NCI-H460 (cell line): ENCODE results near the gene ACSL1. TPM values are rescaled to one million over a fixed set of nuclear protein-coding genes. Genes with fewer than 3 reads are reported as not detected.
"Not testable (repeated sequence)": the region's sequence is repeated elsewhere in the genome, so short reads cannot be mapped to it uniquely, and the experiment has no call there.

Experiments used
- DNase-seq: peaks from one replicate; pipeline ENCODE4 v3.0.0-alpha.2; 2016; ENCODE audit warnings: low read depth; ENCODE audit errors: extremely low read depth
- total RNA-seq: library from RNA; depleted of rRNA; stranded (reverse); fragments of >200 nt; shearing (Covaris generic); gene quantifications from 2 replicates; pipeline ENCODE4 v1.2.3, GENCODE V29; 2014

ACSL1 gene
- total RNA-seq, 1 experiment from 2014 or later = 28.9 TPM

GRCh38 chr4:184793735-184794355, 31.9 kb downstream of the ACSL1 start:
- no peak for DNase-seq

DNA sequence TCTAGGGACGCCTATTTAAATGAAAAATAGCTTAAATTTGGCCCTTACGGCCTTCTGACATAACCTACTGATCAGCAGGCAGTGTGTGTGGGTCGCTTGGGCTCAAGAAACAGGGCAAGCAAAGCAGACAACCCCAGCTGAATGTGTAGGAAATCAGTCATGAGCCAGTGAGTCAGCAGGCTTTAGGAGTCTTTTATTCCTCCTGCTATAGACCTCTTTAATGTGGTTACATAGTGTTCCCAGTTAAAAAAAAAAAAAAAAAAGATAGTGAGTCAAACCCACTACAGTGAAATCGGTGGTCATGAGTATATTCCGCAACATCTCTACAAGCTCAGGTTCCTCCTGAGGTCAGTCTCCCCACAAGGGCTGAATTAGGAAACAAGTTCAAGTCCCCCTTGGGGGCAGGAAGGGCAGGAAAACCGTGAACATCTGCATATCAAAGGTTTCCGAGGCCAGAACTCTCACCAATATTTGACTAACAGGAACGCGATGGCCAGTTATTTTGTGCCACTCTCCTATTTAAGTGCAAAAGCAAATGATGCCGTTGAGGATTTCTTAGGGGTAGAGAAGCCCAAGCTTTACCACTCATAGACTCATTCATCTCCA, 32.7 kb downstream of the ACSL1 start:
- DNase-seq = no peak

DNA sequence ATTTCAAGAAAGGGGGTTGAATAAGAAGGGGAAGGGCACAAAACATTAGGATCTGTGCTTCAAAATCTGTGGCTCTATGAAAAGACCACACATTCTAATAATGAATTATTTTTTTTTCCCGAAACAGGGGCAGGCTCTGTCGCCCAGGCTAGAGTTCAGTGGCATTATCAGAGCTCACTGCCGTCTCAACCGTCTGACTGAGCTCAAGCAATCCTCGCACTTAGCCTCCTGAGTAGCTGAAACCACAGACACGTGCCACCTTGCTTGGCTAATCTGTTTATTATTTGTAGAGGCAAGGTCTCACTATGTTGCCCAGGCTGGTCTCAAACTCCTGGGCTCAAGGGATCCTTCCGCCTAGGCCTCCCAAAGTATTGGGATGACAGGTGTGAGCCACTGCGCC, 33.4 kb downstream of the ACSL1 start:
- no peak for DNase-seq

- DNase-seq = no peak
Measured at GRCh38 chr4:184790826-184791225, 34.9 kb downstream of the ACSL1 start.

DNA sequence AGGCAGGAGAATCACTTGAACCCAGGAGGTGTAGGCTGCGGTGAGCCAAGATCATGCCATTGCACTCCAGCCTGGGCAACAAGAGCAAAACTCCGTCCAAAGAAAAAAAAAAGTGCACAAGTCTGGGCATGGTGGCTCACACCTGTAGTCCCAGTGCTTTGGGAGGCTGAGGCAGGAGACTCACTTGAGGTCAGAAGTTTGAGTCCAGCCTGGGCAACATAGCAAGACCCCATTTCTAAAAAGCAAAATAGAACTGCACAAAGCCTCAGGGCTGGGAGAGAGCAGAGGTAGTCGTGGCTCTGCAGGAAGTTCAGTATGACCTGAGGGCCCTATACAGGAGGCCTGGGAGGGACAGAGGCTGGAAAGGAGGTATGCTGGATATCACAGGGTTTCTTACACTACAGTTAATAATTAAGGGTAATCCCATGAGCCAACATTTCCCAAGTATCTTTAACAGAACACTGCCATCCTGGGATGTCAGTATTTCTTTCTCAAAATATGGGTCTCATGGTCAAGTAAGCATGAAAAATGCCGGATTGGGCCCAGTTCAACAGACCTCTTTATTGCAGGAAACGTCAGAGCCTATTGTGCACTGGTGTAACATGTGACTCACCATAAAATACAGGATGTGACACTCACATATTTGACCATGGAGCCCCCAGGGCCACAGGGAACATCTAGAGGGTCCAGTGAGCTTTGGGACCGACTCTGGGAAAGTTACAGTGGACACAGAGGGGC, 37.8 kb downstream of the ACSL1 start:
- DNase-seq = no peak

DNA sequence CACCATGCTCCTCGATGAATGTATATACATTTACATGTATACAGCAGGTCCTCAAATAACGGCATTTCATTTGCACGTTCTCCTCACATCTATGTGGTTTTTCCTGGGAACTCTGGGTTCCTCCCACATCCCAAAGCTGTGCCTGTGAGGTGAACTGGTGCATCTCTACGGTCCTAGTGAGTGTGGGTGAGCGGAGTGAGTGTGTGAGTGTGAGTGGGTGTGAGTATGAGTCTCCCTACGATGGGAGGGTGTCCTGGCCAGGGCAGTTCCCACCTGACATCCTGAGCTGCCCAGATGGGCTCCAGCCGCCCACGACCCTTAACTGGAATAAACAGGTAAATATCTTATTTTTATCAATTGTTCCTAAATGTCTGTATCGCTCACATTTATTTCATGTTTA, 40.0 kb downstream of the ACSL1 start:
- DNase-seq = no peak

DNA sequence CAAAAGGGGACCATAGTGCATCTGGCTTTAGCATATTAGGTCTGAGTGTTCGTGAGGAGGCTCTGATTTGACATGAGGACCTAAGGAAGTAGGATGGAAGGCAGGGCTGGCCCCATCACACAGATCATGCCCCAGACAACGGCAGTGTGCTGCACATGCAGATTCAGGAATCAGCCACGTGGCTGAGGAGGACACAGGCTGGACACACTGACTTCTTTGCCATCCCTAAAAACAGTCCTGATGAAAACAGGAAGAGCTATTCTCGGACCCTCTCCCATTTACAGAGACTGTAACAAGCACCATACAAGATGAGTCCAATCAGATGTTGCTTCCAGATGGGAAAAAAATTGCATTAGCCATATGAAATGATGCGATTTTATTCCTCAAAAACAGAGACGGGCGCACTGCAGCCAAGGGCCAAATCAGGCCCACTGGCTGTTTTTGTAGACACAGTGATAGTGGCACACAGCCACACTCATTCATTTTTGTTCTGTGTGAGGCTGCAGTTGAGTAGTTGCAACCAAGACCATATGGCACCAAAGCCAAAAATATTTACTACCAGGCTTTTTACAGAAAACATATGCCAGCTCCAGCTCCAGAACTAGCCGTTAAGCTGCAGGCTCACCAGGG, 41.0 kb downstream of the ACSL1 start:
- DNase-seq = no peak

- DNase-seq = no peak
Measured at GRCh38 chr4:184782731-184783373, 42.9 kb downstream of the ACSL1 start.

GRCh38 chr4:184779160-184779559, 46.6 kb downstream of the ACSL1 start:
- DNase-seq = not testable (repeated sequence)

- no peak for DNase-seq
Measured at GRCh38 chr4:184778325-184778724, 47.4 kb downstream of the ACSL1 start.

GRCh38 chr4:184776821-184777220, 48.9 kb downstream of the ACSL1 start:
- no peak for DNase-seq

- no peak for DNase-seq
Measured at GRCh38 chr4:184775854-184776555, 49.8 kb downstream of the ACSL1 start.

DNA sequence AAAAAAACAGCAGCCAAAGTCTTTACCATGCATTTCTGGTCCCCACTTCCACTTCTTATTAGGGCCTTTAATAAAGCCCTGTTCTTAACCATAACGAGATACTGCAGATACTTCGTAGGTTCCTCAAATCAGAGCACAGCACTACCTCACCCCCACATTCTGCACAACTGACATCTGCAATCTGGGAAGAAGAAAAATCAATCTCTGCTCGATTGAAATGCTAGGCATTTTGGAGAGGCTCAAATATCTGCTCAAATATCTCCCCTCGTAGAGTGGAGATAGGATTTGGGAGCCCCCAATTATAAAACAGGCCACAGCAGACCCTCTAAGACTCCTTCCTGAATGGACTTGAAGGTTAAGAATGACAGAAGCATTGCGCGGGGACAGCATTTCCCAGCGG, 51.6 kb downstream of the ACSL1 start:
- DNase-seq = no peak

- no peak for DNase-seq
Measured at GRCh38 chr4:184771416-184771815, 54.4 kb downstream of the ACSL1 start.

GRCh38 chr4:184769141-184769765, 56.5 kb downstream of the ACSL1 start:
- no peak for DNase-seq

- no peak for DNase-seq
Measured at GRCh38 chr4:184768296-184768695, 57.5 kb downstream of the ACSL1 start.

- DNase-seq = no peak
Measured at GRCh38 chr4:184766446-184766845, 59.3 kb downstream of the ACSL1 start.

DNA sequence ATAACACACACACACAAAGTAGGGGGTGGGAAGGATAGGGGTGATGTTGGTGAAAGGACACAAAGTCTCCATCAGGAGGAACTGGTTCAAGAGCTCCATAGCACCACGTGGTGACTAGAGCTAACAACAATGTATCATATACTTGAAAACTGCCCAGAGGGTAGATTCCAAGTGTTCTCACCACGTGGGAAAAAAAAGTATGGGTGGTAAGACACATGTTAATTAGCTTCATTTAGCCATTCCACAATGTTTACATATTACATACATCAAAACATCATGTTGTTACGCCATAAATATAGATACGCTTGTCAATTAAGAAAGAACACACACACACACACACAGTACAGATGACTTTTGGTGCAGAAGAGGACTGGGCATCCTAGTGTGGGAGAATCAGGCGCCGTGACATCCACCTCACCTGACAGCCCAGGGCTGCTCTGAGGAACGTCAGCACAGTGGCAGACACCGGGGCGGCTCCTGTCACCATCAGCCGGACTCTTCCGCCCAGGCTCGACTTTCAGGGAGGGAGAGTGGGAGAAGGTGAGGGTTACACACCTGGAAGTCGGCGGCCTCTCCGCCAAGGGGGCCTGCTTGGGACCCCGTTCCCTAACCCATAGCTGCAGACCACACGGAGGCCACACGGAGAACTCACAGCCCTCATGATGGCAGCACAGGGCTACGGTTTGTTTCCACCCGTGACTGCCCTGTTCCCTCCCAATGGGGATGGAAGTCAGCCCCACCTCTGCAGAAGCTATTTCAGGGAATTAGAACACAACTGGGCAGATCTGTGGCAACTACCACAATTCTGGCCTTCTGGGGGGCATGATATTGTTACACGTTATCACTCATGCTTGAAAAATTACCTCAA, 60.1 kb downstream of the ACSL1 start:
- no peak for DNase-seq

DNA sequence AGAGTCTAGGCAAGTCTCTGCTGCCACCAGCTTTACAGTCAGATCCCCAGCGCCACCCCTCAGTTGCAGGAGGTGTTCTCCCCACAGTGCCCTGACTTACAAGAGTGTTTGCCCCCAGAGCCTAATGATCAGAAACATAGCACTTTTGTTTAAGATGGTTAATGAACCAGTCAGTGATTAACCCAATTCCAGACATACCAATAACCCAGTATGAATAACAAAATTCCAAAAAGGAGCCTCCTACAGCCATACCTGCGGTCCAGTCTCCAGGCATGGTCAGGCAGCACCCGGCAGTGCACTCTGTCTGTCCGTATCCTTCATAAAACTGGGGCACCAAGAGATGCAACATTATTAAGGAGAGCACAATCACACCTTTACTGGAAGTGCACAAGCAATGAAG, 61.2 kb downstream of the ACSL1 start:
- no peak for DNase-seq
